HepG2 (cell line): ENCODE data around the gene CD300A. TPM values are rescaled to one million over a fixed set of nuclear protein-coding genes. Genes with fewer than 3 reads are reported as not detected.

Source experiments
- MED1 ChIP-seq: sonication (generic); formaldehyde crosslinking; IDR thresholded peaks from 2 replicates; pipeline ENCODE4 v1.4.0; 2020; ENCODE audit warnings: missing genetic modification reagents
- MYC ChIP-seq: sonication (generic); formaldehyde crosslinking; IDR thresholded peaks from 2 replicates; pipeline ENCODE4 v1.9.0; 2021; ENCODE audit warnings: missing genetic modification reagents, borderline replicate concordance
- POLR2A ChIP-seq, 2 experiments: IDR thresholded peaks; 2 replicates each; pipeline ENCODE4 v1.6.1; 2011; ENCODE audit warnings: low read depth in 2 of 2, low read length in 2 of 2, mild to moderate bottlenecking in 1 of 2, moderate library complexity in 1 of 2; ENCODE audit not compliant: insufficient read depth in 1 of 2
- RFXANK ChIP-seq: IDR thresholded peaks from 2 replicates; pipeline ENCODE4 v1.6.1; 2016
- ZSCAN12 ChIP-seq: sonication (generic); formaldehyde crosslinking; IDR thresholded peaks from 2 replicates; pipeline ENCODE4 v1.9.0; 2021; ENCODE audit warnings: mild to moderate bottlenecking, missing genetic modification reagents
- polyA plus RNA-seq, 8 experiments: library from polyadenylated mRNA; depleted of rRNA in 3 of 8; stranded (reverse) in 7 of 8; unstranded in 1 of 8; fragments of >200 nt; fragmentation: Illumina TruSeq in 4 of 8; extraction: Trizol in 4 of 8; gene quantifications; 2 replicates each; pipeline versions ENCODE4 v1.2.1 to v1.2.3, GENCODE V29; 2011 to 2016; ENCODE audit warnings: low read depth in 4 of 8, missing spikeins in 1 of 8, mixed read lengths in 1 of 8; ENCODE audit not compliant: insufficient read depth in 1 of 8
- total RNA-seq, 5 experiments: library from RNA; depleted of rRNA; stranded (reverse); fragments of >200 nt; fragmentation: Illumina TruSeq; extraction: Trizol; gene quantifications; 2 replicates each; pipeline ENCODE4 v1.2.3, GENCODE V29; 2016; ENCODE audit warnings: low read depth in 1 of 5
- TF ChIP-seq, protein P1 (sequence below): sonication (generic); formaldehyde crosslinking; IDR thresholded peaks from 2 replicates; pipeline ENCODE4 v1.8.1; 2023; ENCODE audit warnings: mild to moderate bottlenecking, missing genetic modification reagents
- TF ChIP-seq, protein P2 (sequence below): sonication (generic); formaldehyde crosslinking; IDR thresholded peaks from 2 replicates; pipeline ENCODE4 v1.8.0; 2022; ENCODE audit warnings: mild to moderate bottlenecking, missing genetic modification reagents; ENCODE audit not compliant: insufficient replicate concordance
- TF ChIP-seq, protein P3 (sequence below): sonication (generic); formaldehyde crosslinking; IDR thresholded peaks from 2 replicates; pipeline ENCODE4 v1.5.0; 2020; ENCODE audit warnings: missing genetic modification reagents
- TF ChIP-seq, protein P4 (sequence below): sonication (generic); formaldehyde crosslinking; IDR thresholded peaks from 2 replicates; pipeline ENCODE4 v1.4.0; 2020; ENCODE audit warnings: missing genetic modification reagents, low read depth, mild to moderate bottlenecking, borderline replicate concordance
- TF ChIP-seq, protein P5 (sequence below): IDR thresholded peaks from 2 replicates; pipeline ENCODE4 v1.6.1; 2016; ENCODE audit warnings: low read depth, missing genetic modification reagents, missing compliant biosample characterization
- TF ChIP-seq, protein P6 (sequence below): sonication (generic); formaldehyde crosslinking; IDR thresholded peaks from 2 replicates; pipeline ENCODE4 v1.5.0; 2020; ENCODE audit warnings: missing genetic modification reagents
- TF ChIP-seq, protein P7 (sequence below): sonication (generic); formaldehyde crosslinking; IDR thresholded peaks from 2 replicates; pipeline ENCODE4 v1.8.0; 2022; ENCODE audit warnings: missing genetic modification reagents, mild to moderate bottlenecking, inconsistent platforms, borderline replicate concordance

The CD300A gene
- total and polyA plus RNA-seq, 2 of the 13 experiments (the other 11 are each of a cell fraction or from before 2014, with no cell fraction given): not detected

DNA sequence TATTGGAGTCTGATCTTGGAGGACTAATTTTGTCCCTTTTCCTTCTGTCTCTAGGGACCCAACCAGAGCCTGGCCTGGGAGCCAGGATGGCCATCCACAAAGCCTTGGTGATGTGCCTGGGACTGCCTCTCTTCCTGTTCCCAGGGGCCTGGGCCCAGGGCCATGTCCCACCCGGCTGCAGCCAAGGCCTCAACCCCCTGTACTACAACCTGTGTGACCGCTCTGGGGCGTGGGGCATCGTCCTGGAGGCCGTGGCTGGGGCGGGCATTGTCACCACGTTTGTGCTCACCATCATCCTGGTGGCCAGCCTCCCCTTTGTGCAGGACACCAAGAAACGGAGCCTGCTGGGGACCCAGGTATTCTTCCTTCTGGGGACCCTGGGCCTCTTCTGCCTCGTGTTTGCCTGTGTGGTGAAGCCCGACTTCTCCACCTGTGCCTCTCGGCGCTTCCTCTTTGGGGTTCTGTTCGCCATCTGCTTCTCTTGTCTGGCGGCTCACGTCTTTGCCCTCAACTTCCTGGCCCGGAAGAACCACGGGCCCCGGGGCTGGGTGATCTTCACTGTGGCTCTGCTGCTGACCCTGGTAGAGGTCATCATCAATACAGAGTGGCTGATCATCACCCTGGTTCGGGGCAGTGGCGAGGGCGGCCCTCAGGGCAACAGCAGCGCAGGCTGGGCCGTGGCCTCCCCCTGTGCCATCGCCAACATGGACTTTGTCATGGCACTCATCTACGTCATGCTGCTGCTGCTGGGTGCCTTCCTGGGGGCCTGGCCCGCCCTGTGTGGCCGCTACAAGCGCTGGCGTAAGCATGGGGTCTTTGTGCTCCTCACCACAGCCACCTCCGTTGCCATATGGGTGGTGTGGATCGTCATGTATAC, 26.5 kb upstream of the CD300A start (continued):
- TF ChIP-seq, protein P1, sequence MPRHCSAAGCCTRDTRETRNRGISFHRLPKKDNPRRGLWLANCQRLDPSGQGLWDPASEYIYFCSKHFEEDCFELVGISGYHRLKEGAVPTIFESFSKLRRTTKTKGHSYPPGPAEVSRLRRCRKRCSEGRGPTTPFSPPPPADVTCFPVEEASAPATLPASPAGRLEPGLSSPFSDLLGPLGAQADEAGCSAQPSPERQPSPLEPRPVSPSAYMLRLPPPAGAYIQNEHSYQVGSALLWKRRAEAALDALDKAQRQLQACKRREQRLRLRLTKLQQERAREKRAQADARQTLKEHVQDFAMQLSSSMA (CRISPR knock-in tag): no peak
- TF ChIP-seq MYC: no peak
- TF ChIP-seq, protein P2, sequence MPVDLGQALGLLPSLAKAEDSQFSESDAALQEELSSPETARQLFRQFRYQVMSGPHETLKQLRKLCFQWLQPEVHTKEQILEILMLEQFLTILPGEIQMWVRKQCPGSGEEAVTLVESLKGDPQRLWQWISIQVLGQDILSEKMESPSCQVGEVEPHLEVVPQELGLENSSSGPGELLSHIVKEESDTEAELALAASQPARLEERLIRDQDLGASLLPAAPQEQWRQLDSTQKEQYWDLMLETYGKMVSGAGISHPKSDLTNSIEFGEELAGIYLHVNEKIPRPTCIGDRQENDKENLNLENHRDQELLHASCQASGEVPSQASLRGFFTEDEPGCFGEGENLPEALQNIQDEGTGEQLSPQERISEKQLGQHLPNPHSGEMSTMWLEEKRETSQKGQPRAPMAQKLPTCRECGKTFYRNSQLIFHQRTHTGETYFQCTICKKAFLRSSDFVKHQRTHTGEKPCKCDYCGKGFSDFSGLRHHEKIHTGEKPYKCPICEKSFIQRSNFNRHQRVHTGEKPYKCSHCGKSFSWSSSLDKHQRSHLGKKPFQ (CRISPR knock-in tag): no peak
- no peak for TF ChIP-seq RFXANK (CRISPR knock-in tag)
- TF ChIP-seq, protein P3, sequence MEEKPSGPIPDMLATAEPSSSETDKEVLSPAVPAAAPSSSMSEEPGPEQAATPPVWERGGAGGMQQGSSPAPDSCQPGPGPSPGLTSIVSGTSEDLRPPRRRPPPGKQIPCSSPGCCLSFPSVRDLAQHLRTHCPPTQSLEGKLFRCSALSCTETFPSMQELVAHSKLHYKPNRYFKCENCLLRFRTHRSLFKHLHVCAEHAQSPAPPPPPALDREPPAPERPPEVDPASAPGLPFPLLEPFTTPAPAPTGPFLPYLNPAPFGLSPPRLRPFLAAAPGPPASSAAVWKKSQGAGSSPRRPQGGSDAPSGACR (CRISPR knock-in tag): no peak
- 0 out of 4 replicates have a peak, but pooled peaks of 1 of the 2 experiments have one; percentile 24 for TF ChIP-seq POLR2A (IDR thresholded peaks at IDR 0.05; ENCODE audit: insufficient read depth in 1 of 2, low read depth in 2 of 2, low read length in 2 of 2)
- no peak for TF ChIP-seq MED1 (CRISPR knock-in tag)
- TF ChIP-seq, protein P4, sequence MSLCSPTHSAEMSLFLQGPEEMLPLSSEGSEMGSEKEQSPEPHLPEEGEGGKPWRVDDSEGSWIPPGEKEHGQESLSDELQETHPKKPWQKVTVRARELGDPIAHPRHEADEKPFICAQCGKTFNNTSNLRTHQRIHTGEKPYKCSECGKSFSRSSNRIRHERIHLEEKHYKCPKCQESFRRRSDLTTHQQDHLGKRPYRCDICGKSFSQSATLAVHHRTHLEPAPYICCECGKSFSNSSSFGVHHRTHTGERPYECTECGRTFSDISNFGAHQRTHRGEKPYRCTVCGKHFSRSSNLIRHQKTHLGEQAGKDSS (CRISPR knock-in tag): no peak
- TF ChIP-seq, protein P5, sequence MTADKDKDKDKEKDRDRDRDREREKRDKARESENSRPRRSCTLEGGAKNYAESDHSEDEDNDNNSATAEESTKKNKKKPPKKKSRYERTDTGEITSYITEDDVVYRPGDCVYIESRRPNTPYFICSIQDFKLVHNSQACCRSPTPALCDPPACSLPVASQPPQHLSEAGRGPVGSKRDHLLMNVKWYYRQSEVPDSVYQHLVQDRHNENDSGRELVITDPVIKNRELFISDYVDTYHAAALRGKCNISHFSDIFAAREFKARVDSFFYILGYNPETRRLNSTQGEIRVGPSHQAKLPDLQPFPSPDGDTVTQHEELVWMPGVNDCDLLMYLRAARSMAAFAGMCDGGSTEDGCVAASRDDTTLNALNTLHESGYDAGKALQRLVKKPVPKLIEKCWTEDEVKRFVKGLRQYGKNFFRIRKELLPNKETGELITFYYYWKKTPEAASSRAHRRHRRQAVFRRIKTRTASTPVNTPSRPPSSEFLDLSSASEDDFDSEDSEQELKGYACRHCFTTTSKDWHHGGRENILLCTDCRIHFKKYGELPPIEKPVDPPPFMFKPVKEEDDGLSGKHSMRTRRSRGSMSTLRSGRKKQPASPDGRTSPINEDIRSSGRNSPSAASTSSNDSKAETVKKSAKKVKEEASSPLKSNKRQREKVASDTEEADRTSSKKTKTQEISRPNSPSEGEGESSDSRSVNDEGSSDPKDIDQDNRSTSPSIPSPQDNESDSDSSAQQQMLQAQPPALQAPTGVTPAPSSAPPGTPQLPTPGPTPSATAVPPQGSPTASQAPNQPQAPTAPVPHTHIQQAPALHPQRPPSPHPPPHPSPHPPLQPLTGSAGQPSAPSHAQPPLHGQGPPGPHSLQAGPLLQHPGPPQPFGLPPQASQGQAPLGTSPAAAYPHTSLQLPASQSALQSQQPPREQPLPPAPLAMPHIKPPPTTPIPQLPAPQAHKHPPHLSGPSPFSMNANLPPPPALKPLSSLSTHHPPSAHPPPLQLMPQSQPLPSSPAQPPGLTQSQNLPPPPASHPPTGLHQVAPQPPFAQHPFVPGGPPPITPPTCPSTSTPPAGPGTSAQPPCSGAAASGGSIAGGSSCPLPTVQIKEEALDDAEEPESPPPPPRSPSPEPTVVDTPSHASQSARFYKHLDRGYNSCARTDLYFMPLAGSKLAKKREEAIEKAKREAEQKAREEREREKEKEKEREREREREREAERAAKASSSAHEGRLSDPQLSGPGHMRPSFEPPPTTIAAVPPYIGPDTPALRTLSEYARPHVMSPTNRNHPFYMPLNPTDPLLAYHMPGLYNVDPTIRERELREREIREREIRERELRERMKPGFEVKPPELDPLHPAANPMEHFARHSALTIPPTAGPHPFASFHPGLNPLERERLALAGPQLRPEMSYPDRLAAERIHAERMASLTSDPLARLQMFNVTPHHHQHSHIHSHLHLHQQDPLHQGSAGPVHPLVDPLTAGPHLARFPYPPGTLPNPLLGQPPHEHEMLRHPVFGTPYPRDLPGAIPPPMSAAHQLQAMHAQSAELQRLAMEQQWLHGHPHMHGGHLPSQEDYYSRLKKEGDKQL (CRISPR knock-in tag): no peak
- TF ChIP-seq, protein P6, sequence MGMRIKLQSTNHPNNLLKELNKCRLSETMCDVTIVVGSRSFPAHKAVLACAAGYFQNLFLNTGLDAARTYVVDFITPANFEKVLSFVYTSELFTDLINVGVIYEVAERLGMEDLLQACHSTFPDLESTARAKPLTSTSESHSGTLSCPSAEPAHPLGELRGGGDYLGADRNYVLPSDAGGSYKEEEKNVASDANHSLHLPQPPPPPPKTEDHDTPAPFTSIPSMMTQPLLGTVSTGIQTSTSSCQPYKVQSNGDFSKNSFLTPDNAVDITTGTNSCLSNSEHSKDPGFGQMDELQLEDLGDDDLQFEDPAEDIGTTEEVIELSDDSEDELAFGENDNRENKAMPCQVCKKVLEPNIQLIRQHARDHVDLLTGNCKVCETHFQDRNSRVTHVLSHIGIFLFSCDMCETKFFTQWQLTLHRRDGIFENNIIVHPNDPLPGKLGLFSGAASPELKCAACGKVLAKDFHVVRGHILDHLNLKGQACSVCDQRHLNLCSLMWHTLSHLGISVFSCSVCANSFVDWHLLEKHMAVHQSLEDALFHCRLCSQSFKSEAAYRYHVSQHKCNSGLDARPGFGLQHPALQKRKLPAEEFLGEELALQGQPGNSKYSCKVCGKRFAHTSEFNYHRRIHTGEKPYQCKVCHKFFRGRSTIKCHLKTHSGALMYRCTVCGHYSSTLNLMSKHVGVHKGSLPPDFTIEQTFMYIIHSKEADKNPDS (CRISPR knock-in tag): no peak
- TF ChIP-seq, protein P7, sequence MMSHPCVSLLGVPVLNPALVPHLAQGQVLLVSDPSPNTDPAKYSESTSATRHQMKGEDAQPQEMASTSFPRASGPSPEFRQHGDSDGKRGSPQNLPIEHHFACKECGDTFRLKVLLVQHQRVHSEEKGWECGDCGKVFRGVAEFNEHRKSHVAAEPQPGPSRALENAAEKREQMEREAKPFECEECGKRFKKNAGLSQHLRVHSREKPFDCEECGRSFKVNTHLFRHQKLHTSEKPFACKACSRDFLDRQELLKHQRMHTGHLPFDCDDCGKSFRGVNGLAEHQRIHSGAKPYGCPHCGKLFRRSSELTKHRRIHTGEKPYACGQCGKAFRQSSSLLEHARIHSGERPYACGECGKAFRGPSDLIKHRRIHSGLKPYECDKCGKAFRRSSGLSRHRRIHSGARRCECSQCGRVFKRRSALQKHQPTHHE (CRISPR knock-in tag): no peak
- TF ChIP-seq ZSCAN12: no peak
